ENCODE data around the gene TNS1. TPM values are rescaled to one million over a fixed set of nuclear protein-coding genes. Genes with fewer than 3 reads are reported as not detected.

The TNS1 gene
- total RNA-seq, 1 donor from 2014 or later = 227 TPM

GRCh38 chr2:217887841-217888701 is 114.7 kb downstream of the TNS1 start:
- H3K27me3 Mint-ChIP-seq (ENCODE audit: low read depth) = no peaks in the 10 kb centered on the region
- TF ChIP-seq CTCF (IDR thresholded peaks at IDR 0.05) = no peak
- no peak overlapping the region for H3K4me3 Mint-ChIP-seq (ENCODE audit: unreplicated experiment)
- peak overlapping the region; percentile 55 for H3K27ac Mint-ChIP-seq (ENCODE audit: unreplicated experiment)
- H3K9me3 Mint-ChIP-seq (ENCODE audit: low read depth) = no peaks in the 10 kb centered on the region
- no peak for DNase-seq (ENCODE audit: low spot score)
- H3K4me1 Mint-ChIP-seq (ENCODE audit: low read depth) = peaks cover 23% of the 10 kb centered on the region
- H3K36me3 Mint-ChIP-seq (ENCODE audit: low read depth) = peaks cover 69% of the 10 kb centered on the region

- DNase-seq (ENCODE audit: low spot score) = no peak
- H3K9me3 Mint-ChIP-seq (ENCODE audit: low read depth) = no peaks in the 10 kb centered on the region
- H3K36me3 Mint-ChIP-seq (ENCODE audit: low read depth) = peaks cover 70% of the 10 kb centered on the region
- no peaks in the 10 kb centered on the region for H3K27me3 Mint-ChIP-seq (ENCODE audit: low read depth)
- H3K4me3 Mint-ChIP-seq (ENCODE audit: unreplicated experiment) = no peak overlapping the region
- H3K4me1 Mint-ChIP-seq (ENCODE audit: low read depth) = peaks cover 23% of the 10 kb centered on the region
- TF ChIP-seq CTCF (IDR thresholded peaks at IDR 0.05) = peak; percentile 88
- H3K27ac Mint-ChIP-seq (ENCODE audit: unreplicated experiment) = peak overlapping the region; percentile 88
These were observed 116.0 kb downstream of the TNS1 start for GRCh38 chr2:217886720-217887309.

GRCh38 chr2:217886091-217886490 is 116.7 kb downstream of the TNS1 start:
- peaks cover 18% of the 10 kb centered on the region for H3K4me1 Mint-ChIP-seq (ENCODE audit: low read depth)
- H3K27me3 Mint-ChIP-seq (ENCODE audit: low read depth) = no peaks in the 10 kb centered on the region
- DNase-seq (ENCODE audit: low spot score) = no peak
- no peak overlapping the region for H3K4me3 Mint-ChIP-seq (ENCODE audit: unreplicated experiment)
- no peak overlapping the region for H3K27ac Mint-ChIP-seq (ENCODE audit: unreplicated experiment)
- H3K36me3 Mint-ChIP-seq (ENCODE audit: low read depth) = peaks cover 65% of the 10 kb centered on the region
- H3K9me3 Mint-ChIP-seq (ENCODE audit: low read depth) = no peaks in the 10 kb centered on the region
- TF ChIP-seq CTCF (IDR thresholded peaks at IDR 0.05) = no peak

- H3K27ac Mint-ChIP-seq (ENCODE audit: unreplicated experiment) = no peak overlapping the region
- no peak for TF ChIP-seq CTCF (IDR thresholded peaks at IDR 0.05)
- H3K9me3 Mint-ChIP-seq (ENCODE audit: low read depth) = no peaks in the 10 kb centered on the region
- no peak overlapping the region for H3K4me3 Mint-ChIP-seq (ENCODE audit: unreplicated experiment)
- H3K36me3 Mint-ChIP-seq (ENCODE audit: low read depth) = peaks cover 66% of the 10 kb centered on the region
- DNase-seq (ENCODE audit: low spot score) = no peak
- peaks cover 16% of the 10 kb centered on the region for H3K4me1 Mint-ChIP-seq (ENCODE audit: low read depth)
- no peaks in the 10 kb centered on the region for H3K27me3 Mint-ChIP-seq (ENCODE audit: low read depth)
These were observed 117.8 kb downstream of the TNS1 start for GRCh38 chr2:217884985-217885384.

- no peaks in the 10 kb centered on the region for H3K9me3 Mint-ChIP-seq (ENCODE audit: low read depth)
- no peak for DNase-seq (ENCODE audit: low spot score)
- no peaks in the 10 kb centered on the region for H3K27me3 Mint-ChIP-seq (ENCODE audit: low read depth)
- TF ChIP-seq CTCF (IDR thresholded peaks at IDR 0.05) = peak; percentile 4
- peak overlapping the region; percentile 32 for H3K27ac Mint-ChIP-seq (ENCODE audit: unreplicated experiment)
- H3K4me1 Mint-ChIP-seq (ENCODE audit: low read depth) = peaks cover 19% of the 10 kb centered on the region
- H3K4me3 Mint-ChIP-seq (ENCODE audit: unreplicated experiment) = no peak overlapping the region
- H3K36me3 Mint-ChIP-seq (ENCODE audit: low read depth) = peaks cover 51% of the 10 kb centered on the region
These were observed 121.9 kb downstream of the TNS1 start for GRCh38 chr2:217880891-217881290.
